HG02884 (cell line): Measurements from ENCODE around the gene MED15.
A peak's percentile ranks its signal among the peaks of the same experiment; 100 is the strongest.
"Not testable (repeated sequence)": the region's sequence is repeated elsewhere in the genome, so short reads cannot be mapped to it uniquely, and the experiment has no call there.

ENCODE experiments used
- ATAC-seq: cut with Tn5 transposase; IDR thresholded peaks from one replicate; pipeline ENCODE4 v1.9.1; 2021; ENCODE audit warnings: mild to moderate bottlenecking, moderate library complexity; ENCODE audit not compliant: unreplicated experiment

The MED15 gene

GRCh38 chr22:20619045-20619892 is 111.9 kb downstream of the MED15 start:
- no peak for ATAC-seq

DNA sequence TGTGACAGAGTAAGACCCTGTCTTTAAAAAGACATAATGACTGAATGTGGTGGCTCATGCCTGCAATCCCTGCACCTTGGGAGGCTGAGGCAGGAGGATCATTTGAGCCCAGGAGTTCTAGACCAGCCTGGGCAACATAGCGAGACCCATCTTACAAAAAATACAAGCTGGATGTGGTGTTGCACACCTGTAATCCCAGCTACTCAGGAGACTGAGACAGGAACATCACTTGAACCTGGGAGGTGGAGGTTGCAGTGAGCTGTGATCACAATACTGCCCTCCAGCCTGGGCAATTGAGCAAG is 112.4 kb downstream of the MED15 start:
- not testable (repeated sequence) for ATAC-seq

DNA sequence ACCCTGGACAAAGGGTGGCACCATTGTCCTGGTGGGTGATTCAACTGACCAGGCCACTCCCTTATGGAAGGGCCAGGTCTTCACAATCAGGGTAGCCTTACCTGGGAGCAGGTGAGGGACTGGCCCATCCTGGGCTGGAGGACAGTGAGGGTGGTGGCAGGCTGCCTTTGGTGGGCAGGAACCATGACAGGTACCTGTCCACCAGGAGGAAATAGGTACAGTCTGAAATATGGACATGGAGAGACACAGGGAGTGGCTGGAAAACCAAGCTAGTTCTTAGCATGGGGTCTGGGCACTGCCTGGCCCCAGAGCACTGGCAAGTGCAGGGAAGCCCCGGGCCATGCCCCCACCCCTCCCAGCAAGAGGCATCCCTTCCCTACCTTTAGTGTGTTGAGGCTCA is 113.8 kb downstream of the MED15 start:
- ATAC-seq, result no peak

GRCh38 chr22:20622650-20623339 is 115.4 kb downstream of the MED15 start:
- ATAC-seq, result no peak

DNA sequence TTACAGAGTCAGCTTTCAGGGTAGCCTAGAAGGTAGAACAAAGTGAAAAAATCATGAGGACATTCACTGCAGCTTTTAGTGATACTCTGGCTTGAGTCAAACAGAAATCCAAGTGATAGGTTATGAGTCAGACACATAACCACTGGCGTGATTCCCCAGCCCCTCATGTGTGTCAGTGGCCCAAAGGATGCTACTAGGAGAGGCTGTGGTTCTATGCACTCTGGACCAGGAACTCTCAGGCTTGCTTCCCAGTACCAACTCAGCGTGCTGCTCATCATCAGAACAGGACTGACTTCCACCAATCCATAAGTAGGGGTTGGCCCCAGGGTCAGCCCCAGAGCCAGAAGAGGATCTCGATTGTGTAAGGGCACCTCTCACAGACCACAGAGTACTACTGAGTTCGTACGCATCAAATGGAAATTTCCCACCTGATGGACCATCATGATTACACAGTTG is 116.8 kb downstream of the MED15 start:
- peak; percentile 71 for ATAC-seq

- no peak for ATAC-seq
Observed at GRCh38 chr22:20625270-20625669, 117.9 kb downstream of the MED15 start.

GRCh38 chr22:20626811-20627210 is 119.4 kb downstream of the MED15 start:
- no peak for ATAC-seq

DNA sequence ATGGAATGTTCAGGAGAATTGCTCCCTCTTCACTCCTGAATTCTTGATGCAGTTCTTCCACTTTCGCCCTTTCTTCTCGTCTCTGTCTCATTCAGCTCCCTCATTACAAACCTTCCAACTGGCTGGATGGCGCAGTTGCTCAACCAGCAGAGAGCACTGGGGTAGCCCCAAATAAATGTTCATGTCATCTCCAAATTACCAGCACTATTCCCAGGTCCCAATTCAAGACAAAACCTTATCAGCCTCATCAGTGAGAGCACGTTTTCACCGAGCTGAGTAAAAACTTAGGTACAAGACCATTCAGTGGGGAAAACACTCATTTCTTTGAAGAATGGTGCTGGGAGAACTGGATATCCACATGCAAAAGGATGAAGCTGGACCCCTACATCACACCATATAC is 120.0 kb downstream of the MED15 start:
- ATAC-seq, result no peak

GRCh38 chr22:20628081-20628939 is 120.9 kb downstream of the MED15 start:
- ATAC-seq, result no peak

DNA sequence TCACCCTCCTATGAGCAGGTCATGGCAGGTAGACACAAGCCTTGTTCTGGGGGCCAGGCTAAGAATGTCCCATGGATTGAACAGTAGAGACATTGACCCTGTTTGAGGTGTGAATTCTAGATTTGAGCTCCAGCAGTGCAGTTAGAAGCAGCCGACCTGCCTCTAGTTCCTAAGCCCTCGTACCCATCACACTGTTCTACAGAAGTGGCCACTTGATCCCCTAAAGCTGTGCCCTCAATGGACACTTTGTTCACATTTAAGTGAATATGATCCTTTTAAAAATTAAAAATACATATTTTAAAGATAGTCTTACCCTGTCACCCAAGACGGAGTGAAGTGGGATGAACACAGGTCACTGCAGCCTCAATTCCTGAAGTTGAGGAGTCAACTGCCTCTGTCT is 122.0 kb downstream of the MED15 start:
- no peak for ATAC-seq

- no peak for ATAC-seq
Observed at GRCh38 chr22:20630873-20631617, 123.6 kb downstream of the MED15 start.

- no peak for ATAC-seq
Observed at GRCh38 chr22:20632082-20632481, 124.7 kb downstream of the MED15 start.

DNA sequence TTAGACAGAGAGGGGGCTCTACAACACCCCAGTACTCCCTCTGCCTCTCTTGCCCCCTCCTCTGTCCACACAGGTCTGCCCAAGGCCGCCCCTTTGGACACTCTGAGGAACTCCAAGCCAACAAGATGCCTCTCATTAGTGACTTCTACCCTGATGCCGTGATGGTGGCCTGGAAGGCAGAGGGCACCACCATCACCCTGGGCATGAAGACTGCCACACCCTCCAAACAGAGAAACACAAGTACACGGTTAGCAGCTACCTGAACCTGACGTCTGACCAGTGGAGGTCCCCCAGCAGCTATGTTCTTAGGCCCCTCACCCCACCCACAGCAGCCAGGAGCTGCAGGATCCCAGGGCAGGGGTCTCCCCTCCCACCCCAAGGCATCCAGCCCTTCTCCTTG is 125.1 kb downstream of the MED15 start:
- no peak for ATAC-seq

GRCh38 chr22:20634560-20635226 is 127.3 kb downstream of the MED15 start:
- no peak for ATAC-seq

- ATAC-seq, result no peak
Observed at GRCh38 chr22:20635227-20635591, 127.8 kb downstream of the MED15 start.

- no peak for ATAC-seq
Observed at GRCh38 chr22:20636075-20636812, 128.8 kb downstream of the MED15 start.

- no peak for ATAC-seq
Observed at GRCh38 chr22:20636945-20637344, 129.5 kb downstream of the MED15 start.
